Left ventricle myocardium inferior (tissue), 1 donor: ENCODE measurements around the gene RAD23A. TPM values are rescaled to one million over a fixed set of nuclear protein-coding genes. Genes with fewer than 3 reads are reported as not detected.
"Not testable (repeated sequence)": the region's sequence is repeated elsewhere in the genome, so short reads cannot be mapped to it uniquely, and the experiment has no call there.

Experiments used
- DNase-seq: peaks from one replicate; pipeline ENCODE4 v3.0.0-alpha.2; 2020
- H3K27ac ChIP-seq: fragments of 200-600 bp; replicated peaks from 2 replicates; pipeline ENCODE4 v1.8.0; 2021
- H3K27me3 ChIP-seq: fragments of 200-600 bp; 2 replicates; pipeline ENCODE4 v1.8.0; 2021; ENCODE audit warnings: low read depth
- H3K36me3 ChIP-seq: fragments of 200-600 bp; 2 replicates; pipeline ENCODE4 v1.8.0; 2021
- H3K4me1 ChIP-seq: fragments of 200-600 bp; 2 replicates; pipeline ENCODE4 v1.8.0; 2021
- H3K4me3 ChIP-seq: fragments of 200-600 bp; 2 replicates; pipeline ENCODE4 v1.8.0; 2021; ENCODE audit warnings: mild to moderate bottlenecking, moderate library complexity
- H3K9me3 ChIP-seq: fragments of 200-600 bp; replicated peaks from 2 replicates; pipeline ENCODE4 v1.8.0; 2021
- CTCF ChIP-seq: fragments of 200-600 bp; IDR thresholded peaks from 2 replicates; pipeline ENCODE4 v1.8.0; 2021; ENCODE audit warnings: antibody characterized with exemption, mild to moderate bottlenecking, borderline replicate concordance
- intact Hi-C: fragments of 100-400 bp; cut with micrococcal nuclease; formaldehyde crosslinking; loops from one replicate; pipeline ENCODE4 v1.11.0; 2022
- total RNA-seq: library from RNA; stranded (reverse); fragmentation: NEBNext Ultra II Directional; extraction: Animal tissue kit (Norgen Biotek cat#: 25700); gene quantifications from one replicate; pipeline ENCODE4 v1.2.1, GENCODE V29; 2021
- donor health status: DM: no; HTN: yes; CAD: no; lungs with severe emphysema.

RAD23A gene
- total RNA-seq, 1 donor from 2014 or later: 150 TPM

GRCh38 chr19:12975221-12975741, 29.6 kb downstream of the RAD23A start:
- no peak for DNase-seq

GRCh38 chr19:12976109-12976508, 30.4 kb downstream of the RAD23A start:
- not testable (repeated sequence) for H3K27me3 ChIP-seq, H3K4me3 ChIP-seq, DNase-seq, H3K4me1 ChIP-seq, H3K27ac ChIP-seq, H3K9me3 ChIP-seq, H3K36me3 ChIP-seq
- intact Hi-C loops: loop anchor here (10.0 kb wide), 1 partner anchor 289 kb away; no protein-coding TSS in a partner anchor

More at GRCh38 chr19:12975221-12975741, 29.6 kb downstream of the RAD23A start:
- TF ChIP-seq CTCF: no peak
- intact Hi-C loops: loop anchor here (10.0 kb wide), 1 partner anchor 290 kb away; no protein-coding TSS in a partner anchor
- no peaks in the 10 kb centered on the region for H3K9me3 ChIP-seq
- no peak overlapping the region for H3K4me3 ChIP-seq
- H3K4me1 ChIP-seq: peaks cover 9% of the 10 kb centered on the region
- H3K27me3 ChIP-seq: no peaks in the 10 kb centered on the region
- no peak overlapping the region for H3K27ac ChIP-seq
- H3K36me3 ChIP-seq: no peaks in the 10 kb centered on the region

GRCh38 chr19:12979974-12980373, 34.3 kb downstream of the RAD23A start:
- H3K4me3 ChIP-seq: no peak overlapping the region
- H3K36me3 ChIP-seq: no peaks in the 10 kb centered on the region
- no peak for TF ChIP-seq CTCF
- DNase-seq: no peak
- no peaks in the 10 kb centered on the region for H3K9me3 ChIP-seq
- peaks cover 22% of the 10 kb centered on the region for H3K4me1 ChIP-seq
- H3K27me3 ChIP-seq: no peaks in the 10 kb centered on the region
- H3K27ac ChIP-seq: no peak overlapping the region
- intact Hi-C loops: loop anchor here (5.0 to 10.0 kb wide), 2 partner anchors 112 to 285 kb away; no protein-coding TSS in a partner anchor

GRCh38 chr19:12982648-12983047, 37.0 kb downstream of the RAD23A start:
- Histone ChIP-seq H3K9me3 (no peaks in the 10 kb centered on the region), H3K36me3 (no peaks in the 10 kb centered on the region), H3K27ac (no peak overlapping the region), H3K27me3 (no peaks in the 10 kb centered on the region), H3K4me1 (peaks cover 24% of the 10 kb centered on the region), H3K4me3 (no peak overlapping the region)
- no peak for TF ChIP-seq CTCF
- no peak for DNase-seq
- intact Hi-C loops: loop anchor here (5.0 kb wide), 1 partner anchor 110 kb away; no protein-coding TSS in a partner anchor

GRCh38 chr19:12983091-12983490, 37.4 kb downstream of the RAD23A start:
- no peak for TF ChIP-seq CTCF
- H3K36me3 ChIP-seq: no peaks in the 10 kb centered on the region
- no peak for DNase-seq
- peak overlapping the region; percentile 58 for H3K4me3 ChIP-seq
- intact Hi-C loops: loop anchor here (5.0 kb wide), 1 partner anchor 109 kb away; no protein-coding TSS in a partner anchor
- no peaks in the 10 kb centered on the region for H3K9me3 ChIP-seq
- H3K27me3 ChIP-seq: no peaks in the 10 kb centered on the region
- H3K27ac ChIP-seq: no peak overlapping the region
- H3K4me1 ChIP-seq: peaks cover 24% of the 10 kb centered on the region

- Histone ChIP-seq H3K4me1 (peaks cover 24% of the 10 kb centered on the region), H3K9me3 (no peaks in the 10 kb centered on the region), H3K27me3 (no peaks in the 10 kb centered on the region), H3K4me3 (peak overlapping the region; percentile 58), H3K36me3 (no peaks in the 10 kb centered on the region), H3K27ac (no peak overlapping the region)
- TF ChIP-seq CTCF: peak; percentile 97
- peak; percentile 80 for DNase-seq
- intact Hi-C loops: loop anchor here (5.0 kb wide), 1 partner anchor 109 kb away; no protein-coding TSS in a partner anchor
Observed at GRCh38 chr19:12983542-12984142, 38.0 kb downstream of the RAD23A start.
